HG02852 (cell line): ENCODE data around the gene SPO11.
"Not testable (repeated sequence)": the region's sequence is repeated elsewhere in the genome, so short reads cannot be mapped to it uniquely, and the experiment has no call there.

Experiments
- ATAC-seq: cut with Tn5 transposase; IDR thresholded peaks from one replicate; pipeline ENCODE4 v1.9.1; 2021; ENCODE audit warnings: mild to moderate bottlenecking, moderate library complexity; ENCODE audit not compliant: unreplicated experiment

SPO11 gene

DNA sequence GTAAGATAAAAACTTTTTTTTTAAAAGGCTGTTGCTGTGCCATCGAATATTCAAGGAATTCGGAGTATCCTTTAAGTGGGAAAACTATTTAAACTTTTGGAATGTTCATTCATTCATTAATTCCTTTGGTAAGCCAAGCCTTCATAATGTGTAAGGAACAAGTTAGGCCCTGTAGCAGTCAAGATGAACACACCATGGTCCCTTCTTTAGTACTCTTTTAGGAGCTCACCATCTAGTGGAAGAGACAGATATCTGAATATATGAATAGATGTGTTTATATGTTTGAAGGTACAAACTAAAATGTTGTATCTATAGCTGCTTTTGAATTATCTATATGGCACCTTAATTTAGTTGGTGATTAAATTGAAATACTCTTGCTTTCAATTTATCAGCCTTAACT lies 5.8 kb downstream of the SPO11 start:
- ATAC-seq, result no peak

DNA sequence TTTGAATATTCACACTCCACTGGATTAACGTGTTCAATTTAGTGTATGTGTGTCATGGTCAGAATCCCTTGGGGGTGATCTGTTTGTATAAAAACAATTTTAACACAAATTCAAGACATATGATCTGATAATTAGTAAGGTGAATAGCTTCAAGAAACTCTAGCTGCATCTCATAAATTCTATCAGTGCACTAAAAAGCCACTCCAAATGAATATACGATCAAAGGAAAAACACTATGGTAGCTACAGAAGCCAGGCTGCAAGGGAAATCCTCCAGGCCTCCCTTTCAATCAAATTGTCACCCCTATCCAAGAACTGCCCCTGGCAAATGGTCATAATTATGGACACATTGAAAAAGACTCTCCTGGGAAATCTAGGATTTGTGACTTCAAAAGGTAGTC lies 12.1 kb downstream of the SPO11 start:
- ATAC-seq, result no peak

DNA sequence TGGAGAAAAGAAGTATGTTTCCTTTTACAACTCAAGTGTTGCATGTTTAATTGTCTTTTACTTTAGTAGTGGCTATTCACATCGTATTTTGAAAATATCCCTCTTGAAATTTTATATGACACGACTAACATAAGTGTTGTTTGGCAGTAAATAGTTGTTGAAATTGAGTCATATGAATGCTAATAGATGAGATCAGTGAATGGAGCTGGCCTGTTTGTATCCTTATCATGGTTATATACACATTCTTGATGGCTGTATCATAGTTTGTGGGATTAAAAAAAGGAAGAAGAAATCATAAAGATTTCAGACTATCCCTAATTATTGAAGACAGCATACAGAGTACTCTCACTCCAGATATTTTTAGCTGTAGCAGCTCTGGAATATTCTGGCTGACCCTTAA lies 13.2 kb downstream of the SPO11 start:
- no peak for ATAC-seq

DNA sequence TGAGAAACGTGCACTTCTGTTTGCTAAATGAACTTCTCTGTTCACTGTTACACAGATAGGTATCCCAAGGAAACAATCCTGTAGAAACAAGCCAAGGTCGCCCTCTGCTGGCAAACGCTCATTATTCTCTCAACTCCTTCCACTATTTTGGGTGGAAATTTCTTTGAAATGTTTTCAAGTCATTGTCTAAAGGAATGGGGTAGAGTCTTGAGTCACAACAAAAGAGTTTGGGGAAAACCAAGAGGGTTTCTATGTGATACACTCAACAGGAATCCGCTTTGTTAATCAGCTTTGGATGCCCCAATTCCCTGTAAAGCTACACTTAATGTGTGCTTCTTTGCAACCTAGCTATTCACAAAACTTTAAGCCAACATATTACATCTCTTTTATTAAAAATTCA lies 16.9 kb downstream of the SPO11 start:
- ATAC-seq, result no peak

DNA sequence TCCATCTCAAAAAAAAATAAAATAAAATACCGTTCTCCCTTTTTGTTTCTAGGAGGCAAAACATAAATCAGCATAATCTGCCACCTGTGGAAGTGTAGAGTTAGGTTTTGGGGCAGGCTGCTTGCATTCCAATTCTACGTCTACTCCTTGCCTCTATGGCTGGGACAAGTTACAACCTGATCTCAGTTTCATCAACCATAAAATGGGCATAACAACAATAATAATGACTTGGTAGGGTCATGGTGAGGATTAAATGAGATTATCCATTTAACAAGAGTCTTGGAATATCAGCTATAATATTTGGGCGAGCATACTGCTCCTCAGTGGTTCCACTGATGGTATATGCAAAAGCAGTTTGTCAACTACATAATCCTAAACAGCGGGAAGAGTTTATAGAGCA lies 17.8 kb downstream of the SPO11 start:
- no peak for ATAC-seq

DNA sequence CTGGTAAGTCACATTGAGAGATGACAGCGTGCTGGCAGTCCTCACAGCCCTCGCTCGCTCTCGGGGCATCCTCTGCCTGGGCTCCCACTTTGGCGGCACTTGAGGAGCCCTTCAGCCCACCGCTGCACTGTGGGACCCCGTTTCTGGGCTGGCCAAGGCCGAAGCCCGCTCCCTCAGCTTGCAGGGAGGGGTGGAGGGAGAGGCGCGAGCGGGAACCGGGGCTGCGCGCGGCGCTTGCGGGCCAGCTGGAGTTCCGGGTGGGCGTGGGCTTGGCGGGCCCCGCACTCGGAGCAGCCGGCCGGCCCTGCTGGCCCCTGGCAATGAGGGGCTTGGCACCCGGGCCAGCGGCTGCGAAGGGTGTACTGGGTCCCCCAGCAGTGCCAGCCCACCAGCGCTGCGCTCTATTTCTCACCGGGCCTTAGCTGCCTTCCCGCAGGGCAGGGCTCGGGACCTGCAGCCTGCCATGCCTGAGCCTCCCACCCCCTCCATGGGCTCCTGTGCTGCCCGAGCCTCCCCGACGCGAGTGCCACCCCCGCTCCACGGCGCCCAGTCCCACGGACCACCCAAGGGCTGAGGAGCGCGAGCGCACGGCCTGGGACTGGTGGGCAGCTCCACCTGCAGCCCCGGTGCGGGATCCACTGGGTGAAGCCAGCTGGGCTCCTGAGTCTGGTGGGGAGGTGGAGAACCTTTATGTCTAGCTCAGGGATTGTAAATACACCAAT lies 18.8 kb downstream of the SPO11 start:
- not testable (repeated sequence) for ATAC-seq

DNA sequence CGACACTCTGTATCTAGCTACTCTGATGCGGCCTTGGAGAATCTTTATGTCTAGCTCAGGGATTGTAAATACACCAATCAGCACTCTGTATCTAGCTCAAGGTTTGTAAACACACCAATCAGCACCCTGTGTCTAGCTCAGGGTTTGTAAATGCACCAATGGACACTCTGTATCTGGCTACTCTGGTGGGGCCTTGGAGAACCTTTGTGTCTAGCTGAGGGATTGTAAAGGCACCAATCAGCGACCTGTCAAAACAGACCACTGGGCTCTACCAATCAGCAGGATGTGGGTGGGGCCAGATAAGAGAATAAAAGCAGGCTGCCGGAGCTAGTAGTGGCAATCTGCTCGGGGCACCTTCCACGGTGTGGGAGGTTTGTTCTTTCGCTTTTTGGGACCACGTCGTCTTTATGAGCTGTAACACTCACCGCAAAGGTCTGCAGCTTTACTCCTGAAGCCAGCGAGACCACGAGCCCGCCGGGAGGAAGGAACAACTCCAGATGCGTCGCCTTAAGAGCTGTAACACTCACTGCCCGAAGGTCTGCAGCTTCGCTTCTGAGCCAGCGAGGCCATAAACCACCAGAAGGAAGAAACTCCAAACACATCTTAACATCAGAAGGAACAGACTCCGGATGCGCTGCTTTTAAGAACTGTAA lies 19.4 kb downstream of the SPO11 start:
- ATAC-seq, result not testable (repeated sequence)

DNA sequence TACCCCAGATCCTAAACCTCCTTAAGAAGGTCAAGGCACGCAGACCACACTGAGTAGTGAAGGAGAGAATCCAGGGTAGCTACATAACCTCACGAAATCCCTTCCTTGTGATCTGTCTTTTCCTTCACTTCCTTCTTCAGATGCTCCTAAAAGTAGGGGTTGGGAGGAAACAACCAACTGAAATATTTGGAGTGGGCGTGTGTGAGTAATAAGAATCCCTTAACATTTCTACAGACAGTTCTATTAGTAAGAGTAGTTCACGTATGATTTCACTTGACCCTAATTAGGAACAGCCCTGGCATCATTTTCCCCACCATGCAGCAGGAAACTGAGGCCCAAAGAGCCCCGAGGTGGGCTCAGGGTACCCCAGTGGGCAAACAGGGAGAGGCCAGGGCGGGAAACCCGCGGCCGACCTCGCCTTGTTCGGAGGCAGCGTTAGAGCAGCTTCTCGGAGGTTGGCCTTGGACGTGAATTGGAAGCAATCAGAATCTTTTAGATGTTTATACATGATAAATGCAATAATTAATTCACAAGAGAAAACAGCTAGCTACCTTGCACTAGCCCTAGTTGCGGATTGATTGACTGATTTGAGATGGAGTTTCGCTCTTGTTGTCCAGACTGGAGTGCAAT lies 20.6 kb downstream of the SPO11 start:
- no peak for ATAC-seq

DNA sequence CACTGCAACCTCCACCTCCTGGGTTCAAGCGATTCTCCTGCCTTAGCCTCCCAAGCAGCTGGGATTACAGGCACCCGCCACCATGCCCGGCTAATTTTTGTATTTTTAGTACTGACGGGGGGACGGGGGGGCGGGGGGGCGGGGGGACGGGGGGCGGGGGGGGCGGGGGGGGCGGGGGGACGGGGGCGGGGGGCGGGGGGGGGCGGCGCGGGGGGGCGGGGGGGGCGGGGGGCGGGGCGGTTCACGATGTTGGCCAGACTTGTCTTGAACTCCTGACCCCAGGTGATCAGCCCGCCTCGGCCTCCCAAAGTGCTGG lies 21.1 kb downstream of the SPO11 start:
- ATAC-seq, result not testable (repeated sequence)

DNA sequence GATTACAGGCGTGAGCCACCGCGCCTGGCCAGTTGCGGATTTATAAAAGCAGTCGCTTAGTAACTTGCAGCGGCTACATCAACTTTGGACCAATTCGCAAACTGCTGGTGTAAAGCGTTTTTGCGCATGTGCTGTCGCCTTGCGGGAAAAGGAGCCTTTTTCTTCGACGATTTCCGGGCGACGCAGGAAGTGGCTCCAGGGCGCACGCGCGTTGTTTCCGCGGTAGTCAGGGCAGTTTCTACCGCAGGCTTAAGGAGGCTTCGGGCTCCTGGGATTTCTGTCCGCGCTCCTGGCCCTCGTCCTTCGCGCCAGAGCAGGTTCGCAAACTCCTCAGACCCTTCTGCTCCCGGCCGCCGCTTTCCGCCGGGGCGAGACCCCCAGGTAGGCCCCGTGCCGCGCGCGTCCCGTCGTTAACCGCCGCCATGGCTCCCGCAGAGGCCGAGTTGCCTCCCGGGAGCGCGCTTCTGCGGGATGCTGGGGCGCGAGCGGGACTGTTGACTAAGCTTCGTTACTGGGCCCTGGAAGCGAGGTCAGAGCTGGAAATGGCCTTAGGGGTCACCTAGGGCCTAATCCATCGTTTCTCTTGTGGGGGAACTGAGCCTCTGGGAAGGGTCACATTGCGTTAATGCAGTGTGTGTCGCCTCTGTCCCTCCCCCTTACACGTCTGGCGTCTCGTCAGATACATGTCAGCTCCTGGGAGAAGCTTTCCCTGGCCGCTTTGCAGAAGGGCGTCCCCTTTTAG lies 21.6 kb downstream of the SPO11 start, which contains the start of gene RAE1:
RAE1 (plus strand) TSS at position 214 of the 742 bp plus-strand sequence. CDS start 2,784 bp downstream, outside the sequence.
- ATAC-seq, result peak; percentile 85

DNA sequence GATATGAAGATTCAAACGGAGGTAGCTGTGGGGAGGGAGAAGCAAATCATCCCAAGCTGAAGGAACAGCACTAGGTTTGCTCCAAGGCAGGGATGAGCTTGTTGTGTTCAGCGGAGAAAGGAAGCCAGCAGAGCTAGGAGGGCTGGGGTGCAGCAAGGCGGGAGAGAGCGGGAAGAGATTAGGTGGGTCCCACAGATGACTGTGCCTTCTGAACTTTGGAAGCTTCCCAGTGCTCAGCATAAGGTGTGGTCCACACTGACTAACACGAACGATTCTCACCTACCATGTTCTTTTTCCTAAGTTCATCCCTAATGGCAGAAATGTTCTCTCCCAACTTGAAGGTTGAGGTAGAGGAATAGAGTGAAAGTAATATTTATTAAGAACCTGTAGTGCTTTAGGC lies 22.7 kb downstream of the SPO11 start:
- no peak for ATAC-seq

DNA sequence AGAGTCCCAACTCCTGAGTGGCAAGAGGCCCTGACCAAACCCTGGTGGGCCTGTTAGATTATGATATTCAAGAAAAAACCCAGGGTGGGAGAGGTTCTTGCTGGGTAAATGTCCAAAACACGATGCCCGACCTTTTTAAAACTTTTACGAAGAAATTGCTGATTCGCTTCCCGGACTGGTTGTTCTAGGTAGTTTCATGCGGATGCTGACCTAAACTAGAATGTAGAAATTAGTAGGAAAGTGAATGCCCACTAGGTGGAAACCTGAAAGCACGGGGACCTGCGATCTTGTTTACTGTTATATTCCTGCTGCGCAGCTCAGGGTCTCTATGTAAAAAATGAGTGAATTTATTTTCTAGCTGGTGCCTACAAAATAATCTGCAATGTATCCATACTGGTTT lies 23.7 kb downstream of the SPO11 start:
- ATAC-seq, result no peak

DNA sequence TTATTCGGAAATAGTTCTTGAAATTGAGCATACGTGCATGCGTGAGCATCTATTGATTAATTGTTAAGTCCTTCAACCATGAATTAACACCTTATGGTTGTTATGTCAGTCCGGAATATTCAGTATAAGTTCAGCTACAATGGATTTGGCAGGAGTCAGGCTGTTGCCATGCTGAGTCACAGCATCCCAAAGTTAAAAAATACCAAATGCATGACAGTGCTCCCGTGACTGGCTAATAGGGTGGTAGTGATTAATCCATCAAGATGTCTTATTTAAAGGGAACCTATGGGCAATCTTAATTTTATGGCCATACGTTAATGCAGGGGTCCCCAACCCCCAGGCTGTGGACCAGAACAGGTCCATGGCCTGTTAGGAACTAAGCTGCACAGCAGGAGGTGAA lies 31.9 kb downstream of the SPO11 start:
- ATAC-seq, result no peak

DNA sequence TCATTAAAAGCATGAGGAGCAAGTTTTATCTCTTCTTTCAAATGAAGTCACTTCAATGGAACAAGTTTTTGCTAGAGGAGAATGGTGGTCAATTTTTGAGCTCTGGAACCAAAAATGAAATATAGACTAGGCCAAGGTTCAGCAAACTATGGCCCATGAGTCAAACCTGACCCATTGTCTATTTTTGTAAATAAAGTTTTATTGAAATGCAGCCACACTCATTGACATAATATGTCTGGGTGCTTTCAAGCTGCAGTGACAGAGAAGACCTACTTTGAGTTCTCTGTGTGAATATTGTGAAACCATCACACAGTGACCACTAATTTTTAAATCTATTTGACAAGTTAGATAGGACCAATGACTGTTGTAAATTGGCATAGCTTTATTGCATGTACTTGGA lies 34.8 kb downstream of the SPO11 start:
- no peak for ATAC-seq

DNA sequence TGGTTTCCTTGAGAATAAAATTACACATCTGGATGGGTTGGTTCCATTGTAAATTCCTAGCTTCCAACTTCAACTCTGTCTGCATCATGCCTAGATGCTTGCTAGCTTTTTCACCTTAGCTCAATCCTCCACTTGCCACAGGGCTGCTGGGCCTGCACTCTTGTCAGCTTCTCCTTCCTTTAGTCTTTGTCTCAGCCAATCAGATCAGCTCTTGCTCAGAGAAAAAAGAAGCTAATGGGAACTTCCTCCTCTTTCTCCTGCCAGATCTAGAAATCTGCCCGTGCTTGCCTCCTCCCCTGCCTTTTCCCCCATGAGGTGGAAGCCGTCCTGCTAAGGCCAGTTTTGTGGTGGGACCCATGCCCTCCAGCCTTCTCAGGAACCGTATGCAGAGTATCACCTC lies 40.0 kb downstream of the SPO11 start:
- no peak for ATAC-seq

DNA sequence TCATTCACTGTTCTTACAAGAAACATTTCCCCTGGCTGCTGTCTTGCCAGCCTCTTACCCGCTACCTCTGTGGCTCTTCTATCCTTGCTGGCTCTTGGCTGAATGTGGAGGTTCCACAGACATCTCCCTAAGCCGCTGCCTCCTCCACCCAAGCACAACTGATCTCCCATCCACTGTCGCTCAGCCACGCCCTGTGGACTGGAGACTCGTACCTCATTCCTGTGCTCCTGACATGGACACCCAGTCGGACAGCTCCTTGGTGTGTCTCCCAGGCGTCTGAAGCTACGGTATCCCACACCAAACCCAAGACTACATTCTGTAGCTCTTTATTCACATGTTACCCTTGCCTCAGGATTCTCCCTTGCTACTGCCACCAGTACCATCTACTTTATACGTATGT lies 40.7 kb downstream of the SPO11 start:
- ATAC-seq, result no peak

DNA sequence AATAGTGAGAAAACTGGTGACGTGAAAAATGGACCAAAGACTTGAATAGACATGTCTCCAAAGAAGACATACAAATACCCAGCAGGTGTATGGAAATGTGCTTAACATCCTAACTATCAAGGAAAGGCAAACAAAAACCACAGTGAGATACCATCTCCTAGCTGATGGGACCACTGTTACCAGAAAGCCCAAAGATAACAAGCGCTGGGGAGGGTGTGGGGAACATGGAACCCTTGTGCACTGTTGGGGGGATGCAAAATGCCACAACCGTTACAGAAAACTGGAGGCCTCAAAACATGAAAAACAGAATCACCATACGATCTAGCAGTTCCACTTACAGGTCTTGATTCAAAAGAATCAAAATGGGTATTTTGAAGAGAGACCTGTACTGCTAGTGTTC lies 41.8 kb downstream of the SPO11 start:
- no peak for ATAC-seq

DNA sequence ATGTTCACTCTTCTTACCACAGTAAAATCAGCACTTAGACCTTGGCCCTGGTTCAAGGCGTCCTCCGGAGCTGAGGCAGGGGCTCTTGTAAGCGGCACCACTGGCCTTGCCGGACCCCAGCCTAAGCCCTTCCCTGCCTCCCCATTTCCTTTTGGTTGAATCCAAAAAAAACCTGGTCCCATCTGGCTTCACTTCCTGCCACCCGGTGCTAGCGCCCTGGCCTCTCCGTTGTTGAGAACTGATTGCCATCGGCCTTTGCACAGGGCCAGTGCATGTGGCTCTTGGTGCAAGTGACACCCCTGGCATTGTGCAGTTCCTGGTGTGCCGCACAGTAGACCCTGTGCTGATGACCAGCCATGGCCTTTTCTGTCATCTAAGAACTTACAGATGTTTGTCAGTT lies 42.6 kb downstream of the SPO11 start:
- ATAC-seq, result no peak

DNA sequence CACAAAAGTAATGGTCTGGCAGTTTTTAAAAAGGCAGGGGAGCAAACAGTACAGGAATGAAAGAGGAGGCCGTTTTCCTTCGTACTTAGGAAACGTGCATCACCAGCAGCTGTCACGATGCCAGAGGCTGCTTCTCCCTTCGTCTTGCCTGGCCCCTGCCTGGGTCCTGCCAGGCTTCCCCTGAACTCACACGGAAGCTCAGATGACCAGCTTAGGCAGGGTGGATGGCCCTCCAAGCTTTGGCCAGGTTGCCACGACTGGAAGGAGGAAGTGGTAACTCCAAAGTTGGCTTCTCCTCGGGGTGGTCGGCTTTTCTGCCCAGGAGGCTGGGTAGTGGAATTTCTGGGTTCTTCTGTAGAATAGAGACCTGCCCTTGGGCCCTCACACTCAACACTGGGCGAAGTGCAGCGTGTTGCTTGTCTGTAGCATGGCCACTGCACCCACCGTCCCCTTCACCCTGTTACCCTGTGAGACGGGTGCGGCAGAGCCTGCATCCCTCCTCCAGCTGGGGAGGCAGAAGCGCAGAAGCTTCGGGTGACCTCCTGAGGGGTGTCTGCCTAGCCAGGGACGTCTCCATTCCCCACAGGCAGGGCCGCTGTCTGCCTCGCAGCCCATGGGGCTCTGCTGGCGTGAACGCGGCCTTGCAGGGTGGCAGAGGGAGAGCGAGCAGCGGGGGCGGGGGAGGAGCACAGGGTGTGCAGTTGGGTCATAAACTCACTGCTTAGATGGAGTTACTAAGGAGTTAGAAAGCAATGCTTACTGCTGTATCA lies 43.2 kb downstream of the SPO11 start:
- no peak for ATAC-seq

DNA sequence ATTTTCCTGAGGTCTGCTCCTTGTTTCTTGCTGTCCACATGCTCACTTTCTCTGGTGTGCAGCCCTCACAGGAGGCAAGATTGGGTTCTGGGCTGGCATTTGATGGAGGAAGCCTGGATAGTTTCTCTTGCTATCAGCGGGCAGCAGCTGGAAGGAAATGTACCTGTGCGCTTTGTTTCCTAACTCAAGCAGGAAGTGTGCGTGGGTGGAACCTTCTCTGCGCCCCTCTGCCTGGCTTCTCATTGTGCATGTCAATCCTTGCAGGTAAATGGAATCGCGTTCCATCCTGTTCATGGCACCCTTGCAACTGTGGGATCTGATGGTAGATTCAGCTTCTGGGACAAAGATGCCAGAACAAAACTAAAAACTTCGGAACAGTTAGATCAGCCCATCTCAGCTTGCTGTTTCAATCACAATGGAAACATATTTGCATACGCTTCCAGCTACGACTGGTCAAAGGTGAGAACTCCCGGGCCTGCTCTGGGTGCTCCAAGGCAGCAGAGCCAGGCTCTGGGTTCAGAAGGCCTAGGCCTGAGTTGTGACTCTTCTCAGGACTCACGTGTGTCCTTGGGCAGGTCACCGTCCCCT lies 44.8 kb downstream of the SPO11 start:
- no peak for ATAC-seq
